ENCODE data around the gene PRDM16.
A peak's percentile ranks its signal among the peaks of the same experiment; 100 is the strongest.

The PRDM16 gene

DNA sequence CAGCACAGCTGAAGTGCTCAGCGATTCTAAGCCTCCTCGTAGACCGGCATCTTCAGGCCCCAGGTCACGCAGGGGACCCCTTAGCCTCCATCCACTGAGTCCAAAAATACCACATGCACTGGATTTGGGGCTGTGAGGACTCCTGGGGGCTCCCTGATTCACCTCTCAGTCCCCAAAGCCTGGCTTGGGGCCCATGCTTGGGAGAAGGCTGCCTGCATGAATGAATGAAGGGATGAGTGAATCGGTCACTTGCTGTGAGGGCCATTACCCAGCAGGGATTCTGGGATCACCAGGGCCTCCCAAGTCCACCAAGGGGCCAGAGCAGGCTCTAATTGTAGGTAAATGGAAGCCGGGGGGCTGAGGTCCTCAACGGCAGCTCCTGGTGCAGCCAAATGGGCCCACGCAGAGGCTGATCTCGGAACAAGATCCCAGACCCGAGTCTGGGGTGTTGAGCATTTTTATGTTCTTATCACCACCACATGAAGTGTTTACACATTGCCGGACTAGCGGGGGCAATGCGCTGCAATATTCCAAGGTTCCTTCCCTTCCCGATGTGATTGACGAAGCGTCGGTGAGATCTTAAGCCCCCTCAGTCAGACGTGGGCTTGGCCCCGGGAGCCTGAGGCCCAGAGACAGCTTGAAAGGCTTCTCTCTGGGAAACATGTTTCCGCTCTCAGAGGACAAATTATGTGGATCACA is 371.9 kb downstream of the PRDM16 start:
- no peak for DNase-seq

GRCh38 chr1:3441410-3441847 is 372.4 kb downstream of the PRDM16 start:
- no peak for DNase-seq

DNA sequence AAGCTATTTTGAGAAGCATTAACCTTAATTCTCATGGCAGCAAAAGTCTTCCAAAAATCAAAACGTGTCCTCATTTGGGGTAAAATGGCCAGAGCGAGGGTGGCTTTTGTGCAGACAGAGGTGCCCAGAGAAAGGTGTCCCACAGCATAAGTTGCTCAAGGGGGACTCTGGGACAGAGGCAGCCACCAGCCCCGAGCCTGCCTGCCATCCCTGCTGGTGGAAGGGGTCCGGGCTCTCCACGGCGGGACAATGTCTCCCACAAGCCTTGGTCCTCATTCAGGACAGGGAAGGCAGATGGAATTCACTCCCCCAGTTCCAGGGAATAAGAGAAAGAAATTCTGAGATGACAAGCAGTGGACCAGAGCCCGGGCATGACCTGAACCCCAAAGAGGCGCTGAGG is 372.9 kb downstream of the PRDM16 start:
- DNase-seq, result no peak

- DNase-seq, result no peak
Measured at GRCh38 chr1:3442331-3442730, 373.3 kb downstream of the PRDM16 start.

DNA sequence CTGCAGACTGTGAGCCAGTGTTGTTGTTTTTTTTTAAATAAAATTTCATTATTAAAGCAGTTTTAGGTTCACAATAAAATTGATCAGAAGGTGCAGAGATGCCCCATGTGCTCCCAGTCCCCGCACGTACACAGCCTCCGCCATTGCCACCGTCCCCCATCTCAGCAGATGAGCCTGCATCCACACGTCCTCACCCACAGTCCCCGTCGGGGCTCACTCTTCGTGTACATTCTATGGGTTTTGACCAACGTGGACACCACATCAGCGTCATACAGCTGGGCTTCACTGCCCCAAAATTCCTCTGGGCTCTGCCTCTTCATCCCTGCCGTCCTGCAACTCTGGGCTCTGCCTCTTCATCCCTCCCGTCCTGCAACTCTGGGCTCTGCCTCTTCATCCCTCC is 373.9 kb downstream of the PRDM16 start:
- no peak for DNase-seq

GRCh38 chr1:3443807-3444206 is 374.8 kb downstream of the PRDM16 start:
- DNase-seq, result no peak

- no peak for DNase-seq
Measured at GRCh38 chr1:3444298-3444697, 375.3 kb downstream of the PRDM16 start.

DNA sequence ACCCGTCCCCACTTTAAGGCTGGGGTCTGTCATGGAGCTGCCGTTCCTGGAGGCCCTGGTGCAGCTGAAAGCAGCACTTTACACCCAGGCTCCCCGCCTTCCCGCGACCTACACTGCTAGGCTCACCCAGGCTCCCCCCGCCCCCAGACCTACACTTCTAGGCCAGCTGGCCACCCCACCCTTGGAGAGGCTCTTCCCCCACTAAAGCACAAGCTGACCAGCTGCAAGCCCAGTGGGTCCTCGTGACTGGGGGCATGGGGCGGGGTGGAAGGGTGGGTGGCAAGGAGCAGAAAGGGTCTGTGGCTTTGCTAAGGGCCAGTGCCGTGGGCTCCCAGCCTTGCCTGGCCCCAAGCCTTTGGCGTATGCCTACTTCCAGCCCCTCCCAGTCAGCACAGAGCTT is 375.7 kb downstream of the PRDM16 start:
- DNase-seq, result no peak

DNA sequence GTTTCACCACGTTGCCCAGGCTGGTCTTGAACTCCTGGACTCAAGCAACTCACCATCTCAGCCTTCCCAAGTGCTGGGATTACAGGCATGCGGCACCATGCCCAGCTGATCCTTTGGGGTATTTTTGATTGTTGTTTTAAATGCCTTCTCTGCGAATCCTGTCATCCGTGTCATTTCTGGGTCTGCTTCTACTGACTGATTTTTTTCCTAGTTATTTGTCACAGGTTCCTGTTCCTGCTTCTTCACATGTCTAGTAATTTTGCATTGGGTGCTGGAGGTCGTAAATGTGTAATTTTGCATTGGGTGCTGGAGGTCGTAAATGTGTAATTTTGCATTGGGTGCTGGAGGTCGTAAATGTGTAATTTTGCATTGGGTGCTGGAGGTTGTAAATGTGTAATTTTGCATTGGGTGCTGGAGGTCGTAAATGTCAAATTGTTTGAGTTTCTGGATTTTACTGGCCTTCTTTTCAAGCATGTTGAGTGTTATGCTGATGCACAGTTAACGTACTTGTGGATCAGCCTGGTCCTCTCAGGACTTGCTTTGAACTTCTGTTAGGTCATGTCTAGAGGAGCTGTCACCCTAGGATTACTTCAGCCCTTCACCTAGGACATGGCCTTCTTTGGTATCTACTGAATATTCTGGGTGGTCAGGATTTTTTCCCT is 381.3 kb downstream of the PRDM16 start:
- no peak for DNase-seq

DNA sequence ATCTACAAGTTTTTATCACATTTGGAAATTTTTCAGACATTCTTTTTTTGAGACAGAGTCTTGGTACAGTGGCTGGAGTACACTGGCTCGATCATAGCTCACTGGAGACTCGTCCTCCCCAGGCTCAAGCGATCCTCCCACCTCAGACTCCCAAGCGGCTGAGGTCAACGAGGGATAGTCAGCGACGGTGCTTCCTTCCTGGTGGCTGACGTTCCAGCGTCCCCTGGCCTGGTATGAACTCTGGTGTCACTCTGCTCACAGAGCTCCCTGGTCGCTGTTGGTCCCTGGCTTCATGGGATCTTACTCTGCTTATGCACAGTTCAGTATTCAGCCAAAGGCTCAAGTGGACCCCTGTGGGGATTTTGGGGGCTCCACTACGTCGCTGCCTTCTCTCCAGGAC is 382.0 kb downstream of the PRDM16 start:
- no peak for DNase-seq

- no peak for DNase-seq
Measured at GRCh38 chr1:3451994-3452865, 383.2 kb downstream of the PRDM16 start.

DNA sequence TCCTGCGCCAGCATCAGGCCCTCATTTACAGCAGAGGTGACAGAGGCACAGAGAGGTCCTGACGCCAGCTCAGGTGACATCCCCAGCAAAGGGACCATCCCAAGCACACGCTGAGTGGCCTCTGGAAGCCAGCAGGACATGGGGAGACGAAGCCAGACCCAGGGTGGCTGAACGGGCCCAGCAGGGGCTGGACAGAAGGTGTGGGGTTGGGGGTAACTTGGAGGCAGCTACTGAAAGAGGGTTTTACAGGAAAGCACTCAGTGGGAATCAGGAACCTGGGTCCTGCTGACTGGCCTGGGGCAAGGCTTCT is 383.8 kb downstream of the PRDM16 start:
- DNase-seq, result no peak

- DNase-seq, result peak; percentile 25 to 78 (median 65)
Measured at GRCh38 chr1:3453203-3453761, 384.3 kb downstream of the PRDM16 start.

- peak; percentile 51 to 83 (median 78) for DNase-seq
Measured at GRCh38 chr1:3453891-3454810, 385.1 kb downstream of the PRDM16 start, which contains the start of gene ARHGEF16. TSS of gene ARHGEF16 (plus strand) at chr1:3454665. CDS start at chr1:3463085, 8,420 bp downstream.

GRCh38 chr1:3454811-3455618 is 386.0 kb downstream of the PRDM16 start:
- DNase-seq, result peak; percentile 13 to 78 (median 66)

DNA sequence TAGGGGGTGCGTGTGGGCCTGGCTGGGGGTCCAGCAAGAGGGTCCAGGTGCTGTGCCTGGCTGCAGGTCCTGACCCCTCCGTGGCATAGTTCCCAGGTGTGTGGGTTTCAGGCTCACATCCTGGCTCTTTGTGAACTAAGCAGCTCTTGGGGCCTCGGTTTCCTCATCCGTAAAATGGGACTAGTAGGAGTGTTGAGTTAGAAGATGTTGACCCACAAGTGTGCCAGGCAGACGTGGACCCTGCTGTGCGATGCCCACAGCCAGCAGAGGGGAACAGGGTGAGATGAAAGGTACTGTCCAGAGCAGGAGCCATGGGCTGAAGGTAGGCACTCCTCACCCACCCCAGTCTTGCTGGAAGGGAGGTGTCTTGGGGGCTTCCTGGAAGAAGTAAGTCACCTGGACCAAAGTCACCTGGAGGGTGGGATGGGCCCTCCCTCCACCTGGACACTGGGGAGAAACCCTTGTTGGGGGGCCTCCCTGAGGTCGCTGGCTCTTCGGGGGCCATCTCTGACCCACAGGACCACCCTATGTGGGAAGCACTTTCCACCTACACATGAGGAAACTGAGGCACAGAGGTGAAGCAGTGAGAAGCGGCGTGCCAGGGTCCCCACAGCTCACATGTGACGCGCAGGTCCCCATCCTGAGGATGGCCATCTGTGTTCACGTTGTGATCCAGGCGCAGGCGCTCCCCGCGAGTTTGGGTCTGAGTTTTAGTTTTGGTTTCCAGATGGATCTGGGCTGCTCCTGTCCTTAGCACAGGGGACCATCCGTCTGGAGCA is 386.9 kb downstream of the PRDM16 start:
- DNase-seq, result no peak

GRCh38 chr1:3456449-3456963 is 387.5 kb downstream of the PRDM16 start:
- no peak for DNase-seq

DNA sequence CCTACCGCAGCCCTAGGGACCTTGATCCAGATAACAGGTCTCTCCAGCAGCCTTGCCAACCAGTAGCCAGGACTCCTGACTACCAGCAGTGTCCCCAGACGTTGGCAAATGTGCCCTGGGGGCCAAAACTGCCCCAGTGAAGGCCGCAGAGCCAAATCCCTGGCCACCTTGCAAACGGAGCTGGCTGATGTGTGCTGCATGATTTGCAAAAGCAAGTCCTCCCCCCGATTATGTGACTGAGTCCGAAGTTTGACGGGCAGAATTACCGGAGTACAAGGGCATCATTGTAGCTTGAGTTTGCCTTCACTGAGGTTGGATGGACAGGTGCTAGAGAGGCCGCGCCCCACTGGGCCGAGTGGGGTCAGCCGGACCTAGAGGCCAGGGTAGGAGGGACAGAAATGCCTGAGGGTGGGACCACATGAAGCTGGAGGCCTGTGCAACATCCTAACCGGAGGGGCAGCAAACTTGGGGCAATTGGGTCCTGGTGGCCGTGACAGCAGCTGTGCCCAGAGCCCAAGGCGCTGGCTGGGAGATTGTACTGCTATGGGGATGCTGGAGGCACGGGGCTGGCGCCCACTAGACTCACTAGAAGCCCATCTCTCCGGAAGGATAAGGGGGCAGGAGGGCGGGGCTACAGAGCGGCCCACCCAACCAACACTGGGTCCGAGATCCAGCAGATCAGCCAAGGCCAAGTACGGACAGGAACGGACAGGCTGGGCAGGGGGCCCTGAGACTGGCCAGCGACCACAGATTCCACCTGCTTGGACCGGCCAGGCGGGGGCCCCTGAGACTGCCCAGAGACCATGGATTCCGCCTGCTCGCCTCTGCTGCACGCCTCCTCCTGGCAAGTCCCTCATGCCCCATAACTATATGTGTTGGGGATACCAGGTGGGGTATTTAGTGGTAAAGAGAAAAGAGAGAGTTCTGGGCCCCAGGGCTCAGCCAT is 388.2 kb downstream of the PRDM16 start:
- DNase-seq, result no peak

Data from NCI-H1417 (cell line).